Activated gamma-delta T cell treated with Interleukin-2 at 50 U/mL for 16 hours (primary cell): ENCODE measurements around the gene AP3D1.

Experiments
- DNase-seq: peaks from one replicate; pipeline ENCODE4 v3.0.0-alpha.2; 2020

The AP3D1 gene

GRCh38 chr19:2081873-2082810 lies 69.2 kb downstream of the AP3D1 start:
- DNase-seq: peak; percentile 50

DNA sequence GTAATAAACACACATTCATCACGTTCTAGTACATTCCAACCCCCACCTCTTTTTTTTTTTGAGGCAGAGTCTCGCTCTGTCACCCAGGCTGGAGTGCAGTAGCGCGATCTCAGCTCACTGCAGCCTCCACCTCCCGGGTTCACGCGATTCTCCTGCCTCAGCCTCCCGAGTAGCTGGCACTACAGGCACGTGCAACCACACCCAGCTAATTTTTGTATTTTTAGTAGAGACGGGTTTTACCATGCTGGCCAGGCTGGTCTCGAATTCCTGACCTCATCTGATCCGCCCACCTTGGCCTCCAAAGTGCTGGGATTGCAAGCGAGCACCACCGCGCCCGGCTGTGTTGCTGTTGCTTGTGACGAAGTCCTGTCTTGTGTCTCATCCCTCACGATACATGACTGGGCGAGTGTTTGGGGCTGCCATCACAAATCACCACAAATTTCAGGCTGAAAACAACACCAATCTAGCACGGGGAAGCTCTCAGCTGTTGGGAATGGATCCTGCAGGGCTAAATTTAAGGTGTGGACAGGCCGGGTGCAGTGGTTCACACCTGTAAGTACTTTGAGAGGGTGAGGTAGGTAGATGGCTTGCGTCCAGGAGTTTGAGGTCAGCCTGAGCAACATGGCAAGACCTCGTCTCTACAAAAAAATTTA lies 70.9 kb downstream of the AP3D1 start:
- no peak for DNase-seq

- no peak for DNase-seq
Observed at GRCh38 chr19:2079865-2080301, 71.5 kb downstream of the AP3D1 start.

DNA sequence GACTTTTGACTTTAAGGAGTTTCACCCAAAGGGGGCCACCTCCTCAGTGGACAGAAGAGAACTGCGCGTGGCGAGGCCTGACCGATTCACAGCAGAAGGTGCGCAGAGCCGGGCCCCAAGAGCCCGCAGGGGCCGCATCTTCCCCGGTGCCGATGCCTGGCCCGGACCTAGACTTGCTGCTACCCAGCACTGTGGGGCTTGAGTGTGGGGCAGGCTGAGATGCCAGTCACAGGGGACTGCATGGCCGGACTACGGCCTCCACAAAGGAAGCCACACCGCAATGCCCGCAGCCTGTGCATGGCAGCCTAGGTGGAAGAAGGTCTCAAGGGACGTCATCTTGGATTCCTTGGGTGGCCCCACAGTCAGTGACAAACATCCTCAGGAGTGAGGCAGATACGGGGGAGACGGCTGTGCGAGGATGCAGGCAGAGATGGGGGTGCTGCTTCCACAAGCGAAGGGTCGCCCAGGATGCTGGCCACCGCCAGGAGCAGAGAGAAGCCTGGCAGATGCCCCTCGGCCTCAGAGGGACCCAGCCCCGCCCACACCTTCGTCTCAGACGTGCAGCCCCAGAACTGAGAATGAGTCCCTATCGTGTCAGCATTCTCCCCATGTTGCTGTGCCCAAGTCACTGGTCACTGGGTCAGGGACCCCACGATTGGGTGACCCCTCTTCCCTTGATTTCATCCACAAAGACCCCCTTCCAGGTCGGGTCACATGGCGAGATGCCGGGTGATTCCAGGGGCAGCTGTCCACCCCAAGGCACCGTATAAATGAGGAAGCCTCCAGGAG lies 72.1 kb downstream of the AP3D1 start:
- DNase-seq: no peak

DNA sequence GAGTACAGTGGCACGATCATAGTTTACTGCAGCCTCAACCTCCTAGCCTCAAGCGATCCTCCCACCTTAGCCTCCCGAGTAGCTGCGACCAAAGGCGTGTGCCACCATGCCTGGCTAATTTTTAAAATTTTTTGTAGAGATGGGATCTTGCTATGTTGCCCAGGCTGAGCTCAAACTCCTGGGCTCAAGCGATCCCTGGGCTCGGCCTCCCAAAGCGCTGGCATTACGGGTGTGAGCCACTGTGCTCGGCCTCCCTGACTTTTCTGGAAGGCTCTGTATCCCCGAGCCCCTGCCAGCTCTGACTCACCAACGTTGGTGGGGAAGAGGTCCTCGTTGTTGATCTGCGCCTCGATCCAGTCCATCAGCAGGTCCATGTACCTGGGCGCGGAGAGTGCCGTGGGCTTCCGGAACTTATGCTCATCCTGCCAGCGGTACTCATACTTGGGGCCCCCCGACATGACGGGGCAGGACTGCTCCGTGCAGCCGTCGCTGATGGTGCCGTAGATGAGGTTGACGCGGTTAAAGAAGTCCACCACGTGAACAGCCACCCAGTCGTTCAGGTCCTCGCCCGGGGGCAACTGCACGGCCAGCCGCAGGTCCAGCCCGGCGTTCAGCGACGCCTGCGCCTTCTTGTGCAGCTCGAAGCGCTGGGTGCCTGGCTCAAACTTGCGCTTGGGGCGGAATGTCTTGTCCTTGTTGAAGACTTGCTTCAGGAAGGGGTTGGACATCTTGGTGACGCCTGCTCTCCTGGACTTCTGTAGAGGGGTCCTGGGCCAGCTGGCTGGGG lies 73.3 kb downstream of the AP3D1 start:
- DNase-seq: no peak

GRCh38 chr19:2077398-2077797 lies 74.0 kb downstream of the AP3D1 start:
- DNase-seq: no peak

DNA sequence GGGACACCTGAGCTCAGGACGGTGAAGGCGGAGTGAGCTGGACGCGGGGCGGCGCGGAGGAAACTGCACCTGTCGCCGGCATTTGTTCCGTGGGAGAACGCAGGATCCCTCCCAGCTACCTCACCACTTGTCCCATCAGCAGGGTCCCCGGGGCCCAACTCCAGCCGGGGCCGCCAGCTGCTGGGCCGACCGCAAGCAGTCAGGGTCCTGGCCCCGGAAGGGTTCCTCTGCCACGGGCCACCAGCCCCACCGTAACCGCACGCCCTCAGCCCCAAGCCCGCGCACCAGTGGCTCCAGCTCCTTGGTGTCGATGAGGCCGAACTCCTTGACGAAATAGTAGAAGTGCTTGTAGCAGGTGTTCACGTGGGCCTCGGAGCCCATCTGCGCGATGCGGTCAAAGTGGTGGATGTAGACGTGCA lies 74.8 kb downstream of the AP3D1 start:
- no peak for DNase-seq

DNA sequence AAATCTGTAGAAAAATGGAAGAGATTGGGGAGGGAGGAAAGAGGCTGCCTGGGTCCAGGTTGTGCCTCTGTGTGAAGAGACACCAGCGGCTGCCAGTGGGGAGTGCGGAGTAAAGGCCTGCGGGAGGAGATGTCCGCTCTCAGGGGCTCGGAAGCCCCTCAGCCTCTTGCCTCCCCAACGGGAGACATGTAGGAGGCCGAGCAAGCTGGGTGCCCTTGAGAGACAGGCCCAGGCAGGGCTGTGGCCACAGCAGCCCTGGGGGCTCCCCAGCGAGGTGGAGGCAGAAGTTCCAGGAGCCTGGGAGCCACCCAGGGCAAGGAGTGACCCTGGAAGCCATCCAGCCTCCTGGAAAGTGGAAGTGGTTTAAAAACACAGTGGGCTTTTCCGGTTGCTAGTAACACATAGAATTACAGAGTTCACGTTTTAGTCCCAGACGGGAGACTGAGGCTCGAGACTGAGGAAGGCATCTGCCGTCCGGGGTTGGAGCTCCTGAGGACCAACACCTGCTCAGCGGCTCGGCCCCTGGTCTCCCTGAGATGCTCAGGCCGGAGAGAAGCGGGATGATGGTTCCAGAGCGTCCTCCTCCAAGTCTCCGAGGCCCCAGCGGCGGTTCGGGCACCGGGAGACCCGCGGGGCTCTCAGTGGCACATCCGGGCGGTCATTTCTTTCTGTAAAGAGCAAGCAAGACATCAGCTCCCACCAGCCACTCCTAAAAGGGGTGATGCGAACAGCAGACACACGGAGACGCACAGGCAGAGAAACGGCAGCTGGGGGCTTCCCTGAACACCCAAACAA lies 78.4 kb downstream of the AP3D1 start:
- DNase-seq: no peak

DNA sequence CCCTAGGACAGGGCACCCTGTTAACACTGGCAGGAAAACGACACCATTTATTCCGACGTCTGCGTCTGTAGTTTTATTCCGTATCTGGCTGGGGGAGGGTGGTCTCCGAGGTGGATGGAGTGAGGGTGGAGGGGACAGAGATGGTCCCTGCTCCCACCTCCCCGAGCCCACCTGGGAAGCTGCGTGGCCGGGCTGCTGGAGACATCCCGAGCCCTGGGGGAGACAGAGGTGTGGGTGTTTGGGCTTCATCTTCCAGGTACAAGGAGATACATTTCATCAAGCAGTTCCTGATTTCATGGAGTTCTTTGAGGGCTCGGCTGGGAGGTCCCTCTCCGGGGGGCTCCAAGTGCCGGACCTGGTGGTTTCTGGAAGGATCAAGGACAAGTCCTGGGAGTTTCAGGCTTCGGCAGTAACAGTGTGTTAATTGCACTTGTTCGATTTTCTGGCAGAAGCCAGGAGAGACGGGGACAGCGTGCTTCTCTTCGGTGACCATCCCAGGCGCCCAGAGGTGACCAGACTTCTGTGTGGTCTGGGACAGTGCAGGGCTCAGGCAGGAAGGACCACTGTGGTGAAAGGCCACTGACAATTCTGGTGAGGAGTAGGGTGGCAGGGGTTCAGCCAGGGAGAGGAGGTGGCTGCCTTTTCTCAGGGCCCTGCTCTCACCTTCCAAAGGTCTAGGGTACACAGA lies 80.2 kb downstream of the AP3D1 start:
- no peak for DNase-seq

DNA sequence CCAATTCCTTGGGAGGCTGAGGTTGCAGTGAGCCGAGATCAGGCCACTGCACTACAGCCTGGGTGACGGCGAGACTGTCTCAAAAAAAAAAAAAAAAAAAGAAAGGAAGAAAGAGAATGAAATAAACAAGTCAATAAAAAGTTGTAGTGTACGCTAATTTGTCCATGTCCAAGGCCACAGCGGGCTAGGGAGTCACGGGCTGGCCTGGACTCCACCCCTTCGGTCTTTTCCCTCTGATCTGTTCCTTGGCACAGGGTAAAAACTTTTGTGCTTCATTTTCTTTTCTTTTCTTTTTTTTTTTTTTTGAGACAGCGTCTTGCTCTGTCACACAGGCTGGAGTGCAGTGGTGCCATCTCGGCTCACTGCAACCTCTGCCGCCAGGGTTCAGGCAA lies 80.9 kb downstream of the AP3D1 start:
- no peak for DNase-seq

DNA sequence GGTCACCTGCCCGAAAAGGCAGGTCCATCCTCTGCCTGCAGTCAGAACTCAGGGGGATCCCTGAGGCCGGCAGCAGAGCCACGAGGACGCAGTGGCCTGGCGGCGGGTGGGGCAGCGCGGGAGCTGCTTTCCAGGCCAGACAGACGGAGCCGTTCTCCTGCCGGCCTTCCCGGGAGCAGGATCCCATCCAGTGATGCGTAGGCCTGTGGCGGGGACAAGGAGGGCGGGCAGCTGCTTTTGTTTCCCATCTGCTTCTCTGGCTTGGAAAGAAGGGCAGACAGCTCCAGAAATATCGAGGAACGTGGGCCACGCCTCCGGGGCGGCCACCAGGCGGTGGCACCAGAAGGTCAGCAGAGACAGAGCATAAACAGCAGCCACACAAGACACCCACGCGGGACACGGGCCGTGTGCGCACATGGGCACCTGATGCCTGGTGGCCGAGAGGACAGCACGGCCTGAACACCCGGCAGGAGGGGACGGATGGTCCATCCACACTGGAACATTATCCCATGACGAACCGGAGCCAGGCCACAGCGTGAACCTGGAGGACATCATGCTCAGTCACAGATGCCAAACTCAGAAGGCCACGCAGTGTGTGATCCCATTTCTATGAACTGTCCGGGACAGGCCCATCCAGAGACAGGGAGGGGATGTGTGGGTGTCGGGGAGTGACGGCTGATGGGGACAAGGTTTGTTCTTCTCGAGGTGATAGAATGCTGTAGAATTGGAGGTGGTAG lies 86.4 kb downstream of the AP3D1 start:
- no peak for DNase-seq

DNA sequence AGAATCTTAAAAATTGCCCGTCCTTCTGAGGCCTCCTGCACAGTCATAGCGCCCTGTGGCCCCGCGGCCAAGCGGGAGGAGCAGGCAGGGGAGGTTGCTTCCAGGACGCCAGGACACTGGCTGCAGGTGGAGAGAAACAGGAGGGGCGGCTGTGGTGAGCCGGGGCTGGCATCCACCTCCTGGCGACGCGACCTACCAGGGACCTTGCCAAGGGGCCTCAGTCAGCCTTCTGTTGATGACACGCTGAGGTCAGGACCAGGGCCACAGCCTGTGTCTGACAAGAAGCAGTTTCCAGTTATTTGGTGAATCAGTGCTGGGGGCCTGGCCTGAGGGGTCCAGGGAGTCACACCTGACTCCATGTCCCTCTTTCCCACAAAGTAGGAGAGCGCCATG lies 87.0 kb downstream of the AP3D1 start:
- DNase-seq: no peak

GRCh38 chr19:2063824-2064223 lies 87.5 kb downstream of the AP3D1 start:
- DNase-seq: no peak

DNA sequence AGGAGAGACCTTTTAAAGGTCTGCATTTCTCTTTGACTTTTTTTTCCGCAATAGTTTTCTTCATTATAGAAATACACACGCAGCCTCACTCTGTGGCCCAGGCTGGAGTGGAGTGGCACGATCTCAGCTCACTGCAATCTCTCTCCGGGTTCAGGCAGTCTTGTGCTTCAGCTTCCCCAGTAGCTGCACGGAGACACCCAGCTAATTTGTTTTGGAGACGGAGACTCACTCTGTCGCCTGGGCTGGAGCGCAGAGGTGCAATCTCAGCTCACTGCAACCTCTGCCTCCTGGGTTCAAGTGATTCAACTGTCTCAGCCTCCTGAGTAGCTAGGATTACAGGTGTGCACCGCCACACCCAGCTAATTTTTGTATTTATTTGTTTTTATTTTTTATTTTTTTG lies 88.6 kb downstream of the AP3D1 start:
- no peak for DNase-seq

GRCh38 chr19:2062389-2062729 lies 89.0 kb downstream of the AP3D1 start:
- DNase-seq: no peak

DNA sequence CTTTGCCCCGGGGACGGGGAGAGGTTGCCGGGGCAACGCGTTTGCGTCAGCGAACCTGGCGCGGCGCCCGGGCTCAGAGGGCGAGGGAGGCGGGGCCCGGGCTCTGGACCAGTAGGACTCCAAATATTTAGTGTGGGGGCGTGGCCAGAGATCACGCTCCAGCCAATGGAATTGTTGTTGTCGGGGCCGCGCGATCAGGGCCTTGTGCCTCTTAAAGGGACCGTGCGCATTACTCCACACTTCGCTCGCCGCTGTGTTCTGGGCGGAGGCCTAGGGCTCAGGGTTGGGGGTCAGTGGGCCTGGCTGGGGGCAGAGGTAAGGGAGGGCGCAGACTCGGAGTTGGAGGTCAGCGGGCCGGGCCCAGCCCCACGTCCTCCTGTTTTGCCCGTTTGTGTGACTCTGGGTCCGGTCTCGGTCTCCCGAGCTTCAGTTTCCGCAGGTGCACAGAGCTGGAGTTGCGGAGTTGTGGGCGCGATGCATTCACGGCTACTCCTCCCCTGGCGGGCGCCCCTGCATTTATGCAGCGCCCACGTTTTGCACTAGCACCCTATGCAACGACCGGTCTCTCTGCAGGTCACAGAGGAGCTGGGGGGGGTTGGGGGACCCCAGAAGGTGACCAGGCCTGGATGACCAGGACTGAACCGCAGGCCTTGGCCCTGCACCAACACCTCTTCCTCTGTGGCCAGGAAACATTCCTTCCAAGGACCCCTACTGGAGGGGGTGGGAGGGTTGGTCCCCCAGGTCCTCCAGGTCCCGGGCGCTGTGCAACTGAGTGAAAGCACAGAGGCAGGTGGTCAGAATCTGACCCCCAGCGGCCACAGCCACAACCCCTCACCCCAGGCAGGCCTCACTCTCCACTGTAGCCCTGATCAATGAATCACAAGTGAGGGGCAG lies 89.6 kb downstream of the AP3D1 start:
- DNase-seq: peak; percentile 100

DNA sequence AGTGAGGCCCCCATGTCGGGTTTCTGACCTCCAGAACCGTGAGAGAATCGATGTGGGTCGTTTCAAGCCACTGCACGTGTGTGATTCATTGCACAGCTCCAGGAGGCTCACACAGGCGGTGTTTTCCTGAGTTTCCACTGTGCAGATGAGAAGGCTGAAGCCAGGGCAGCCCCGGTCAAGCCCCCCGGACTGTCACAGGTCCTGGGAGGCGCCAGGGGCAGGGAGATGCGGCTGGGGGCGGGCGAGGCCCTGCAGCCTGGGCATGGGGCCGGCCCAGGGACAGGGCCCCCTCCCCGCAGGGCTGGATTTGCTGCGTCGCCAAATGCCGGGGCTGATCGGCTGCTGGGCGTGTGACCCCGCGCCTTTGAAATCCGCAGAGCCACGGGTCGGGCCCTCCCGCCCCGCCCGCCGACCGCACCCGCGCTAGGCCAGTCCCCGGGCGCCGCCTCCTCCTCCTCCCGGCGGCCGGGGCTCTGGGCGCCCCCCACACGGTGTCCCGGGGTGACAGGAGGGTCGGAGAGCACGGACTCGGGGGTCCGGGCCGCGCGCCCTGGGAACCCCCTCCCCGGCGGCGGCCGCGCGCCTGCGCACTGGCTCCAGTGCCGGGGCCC lies 90.4 kb downstream of the AP3D1 start:
- DNase-seq: no peak

GRCh38 chr19:2059422-2060201 lies 91.8 kb downstream of the AP3D1 start:
- no peak for DNase-seq
